ENCODE measurements around the gene TOP2B.

The TOP2B gene, protein sequence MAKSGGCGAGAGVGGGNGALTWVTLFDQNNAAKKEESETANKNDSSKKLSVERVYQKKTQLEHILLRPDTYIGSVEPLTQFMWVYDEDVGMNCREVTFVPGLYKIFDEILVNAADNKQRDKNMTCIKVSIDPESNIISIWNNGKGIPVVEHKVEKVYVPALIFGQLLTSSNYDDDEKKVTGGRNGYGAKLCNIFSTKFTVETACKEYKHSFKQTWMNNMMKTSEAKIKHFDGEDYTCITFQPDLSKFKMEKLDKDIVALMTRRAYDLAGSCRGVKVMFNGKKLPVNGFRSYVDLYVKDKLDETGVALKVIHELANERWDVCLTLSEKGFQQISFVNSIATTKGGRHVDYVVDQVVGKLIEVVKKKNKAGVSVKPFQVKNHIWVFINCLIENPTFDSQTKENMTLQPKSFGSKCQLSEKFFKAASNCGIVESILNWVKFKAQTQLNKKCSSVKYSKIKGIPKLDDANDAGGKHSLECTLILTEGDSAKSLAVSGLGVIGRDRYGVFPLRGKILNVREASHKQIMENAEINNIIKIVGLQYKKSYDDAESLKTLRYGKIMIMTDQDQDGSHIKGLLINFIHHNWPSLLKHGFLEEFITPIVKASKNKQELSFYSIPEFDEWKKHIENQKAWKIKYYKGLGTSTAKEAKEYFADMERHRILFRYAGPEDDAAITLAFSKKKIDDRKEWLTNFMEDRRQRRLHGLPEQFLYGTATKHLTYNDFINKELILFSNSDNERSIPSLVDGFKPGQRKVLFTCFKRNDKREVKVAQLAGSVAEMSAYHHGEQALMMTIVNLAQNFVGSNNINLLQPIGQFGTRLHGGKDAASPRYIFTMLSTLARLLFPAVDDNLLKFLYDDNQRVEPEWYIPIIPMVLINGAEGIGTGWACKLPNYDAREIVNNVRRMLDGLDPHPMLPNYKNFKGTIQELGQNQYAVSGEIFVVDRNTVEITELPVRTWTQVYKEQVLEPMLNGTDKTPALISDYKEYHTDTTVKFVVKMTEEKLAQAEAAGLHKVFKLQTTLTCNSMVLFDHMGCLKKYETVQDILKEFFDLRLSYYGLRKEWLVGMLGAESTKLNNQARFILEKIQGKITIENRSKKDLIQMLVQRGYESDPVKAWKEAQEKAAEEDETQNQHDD (N-terminal part only)

DNA sequence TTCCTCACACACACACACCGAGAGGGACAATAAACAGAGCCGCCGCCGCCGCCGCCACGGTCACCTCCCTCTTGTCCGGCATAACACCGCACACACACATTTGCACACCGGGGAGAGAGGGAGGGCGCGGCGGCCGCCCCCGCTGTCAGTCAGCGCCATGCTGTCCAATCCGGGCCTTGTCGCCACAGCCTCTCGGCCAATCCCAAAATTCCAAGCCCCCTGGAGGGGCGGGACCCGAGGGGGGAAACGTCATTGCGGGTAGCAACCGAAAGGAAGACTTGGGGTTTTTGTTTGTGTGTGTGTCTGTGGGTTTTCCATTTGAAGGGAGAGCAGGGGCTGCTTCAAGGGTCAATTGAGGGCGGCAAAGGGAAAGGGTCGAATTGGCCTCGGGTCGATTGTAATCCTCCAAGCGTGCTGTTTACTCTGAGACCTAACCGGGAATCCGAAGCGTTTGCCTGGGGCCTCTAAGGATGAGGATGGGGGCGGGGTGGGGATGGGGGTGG, at the start of gene TOP2B:
Gene TOP2B, minus strand, starts transcription at position 96 of the 503 bp plus-strand sequence. CDS start 610 bp downstream, outside the sequence.
- TF ChIP-seq, protein P1, sequence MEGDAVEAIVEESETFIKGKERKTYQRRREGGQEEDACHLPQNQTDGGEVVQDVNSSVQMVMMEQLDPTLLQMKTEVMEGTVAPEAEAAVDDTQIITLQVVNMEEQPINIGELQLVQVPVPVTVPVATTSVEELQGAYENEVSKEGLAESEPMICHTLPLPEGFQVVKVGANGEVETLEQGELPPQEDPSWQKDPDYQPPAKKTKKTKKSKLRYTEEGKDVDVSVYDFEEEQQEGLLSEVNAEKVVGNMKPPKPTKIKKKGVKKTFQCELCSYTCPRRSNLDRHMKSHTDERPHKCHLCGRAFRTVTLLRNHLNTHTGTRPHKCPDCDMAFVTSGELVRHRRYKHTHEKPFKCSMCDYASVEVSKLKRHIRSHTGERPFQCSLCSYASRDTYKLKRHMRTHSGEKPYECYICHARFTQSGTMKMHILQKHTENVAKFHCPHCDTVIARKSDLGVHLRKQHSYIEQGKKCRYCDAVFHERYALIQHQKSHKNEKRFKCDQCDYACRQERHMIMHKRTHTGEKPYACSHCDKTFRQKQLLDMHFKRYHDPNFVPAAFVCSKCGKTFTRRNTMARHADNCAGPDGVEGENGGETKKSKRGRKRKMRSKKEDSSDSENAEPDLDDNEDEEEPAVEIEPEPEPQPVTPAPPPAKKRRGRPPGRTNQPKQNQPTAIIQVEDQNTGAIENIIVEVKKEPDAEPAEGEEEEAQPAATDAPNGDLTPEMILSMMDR (conservative IDR thresholded peaks at IDR 0.05; ENCODE audit: low read length), result no peak
- DNase-seq (ENCODE audit: low read depth), result peak; percentile 95
- peak within 1 kb of the TSS; percentile 77 for H3K4me3 ChIP-seq (ENCODE audit: low read length)

DNA sequence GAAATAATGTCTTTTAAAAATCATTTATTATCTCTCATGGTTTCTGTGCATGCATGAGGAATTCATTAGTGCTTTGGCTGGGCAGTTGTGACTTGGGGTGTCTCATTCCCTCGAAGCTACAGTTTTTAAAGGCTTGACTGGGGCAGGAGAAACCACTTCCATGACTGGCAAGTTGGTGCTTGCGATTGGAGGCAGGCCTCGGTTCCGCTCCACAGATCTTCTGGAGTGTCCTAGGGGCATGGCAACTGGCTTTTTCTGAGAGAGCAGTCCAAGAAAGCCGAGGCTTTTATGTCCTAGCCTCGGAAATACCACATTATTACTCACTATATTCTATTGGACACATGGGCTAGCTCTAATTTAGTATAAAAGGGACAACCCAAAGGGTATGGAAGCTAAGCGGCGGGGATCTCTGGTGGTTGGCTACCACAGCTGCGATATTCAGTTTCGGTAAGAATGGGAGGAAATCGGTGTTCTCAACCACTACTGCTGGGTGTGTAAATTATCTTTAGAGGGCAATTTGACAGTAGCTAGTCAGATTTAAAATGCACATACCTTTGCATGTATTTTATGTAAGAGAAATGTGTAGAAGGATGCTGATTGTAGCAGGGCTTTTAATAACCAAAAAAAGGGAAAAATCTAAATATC, 48.8 kb upstream of the TOP2B start:
- H3K4me3 ChIP-seq (ENCODE audit: low read length), result no peak overlapping the region
- TF ChIP-seq, protein P1 (conservative IDR thresholded peaks at IDR 0.05; ENCODE audit: low read length), result no peak
- peak; percentile 3 for DNase-seq (ENCODE audit: low read depth)

DNA sequence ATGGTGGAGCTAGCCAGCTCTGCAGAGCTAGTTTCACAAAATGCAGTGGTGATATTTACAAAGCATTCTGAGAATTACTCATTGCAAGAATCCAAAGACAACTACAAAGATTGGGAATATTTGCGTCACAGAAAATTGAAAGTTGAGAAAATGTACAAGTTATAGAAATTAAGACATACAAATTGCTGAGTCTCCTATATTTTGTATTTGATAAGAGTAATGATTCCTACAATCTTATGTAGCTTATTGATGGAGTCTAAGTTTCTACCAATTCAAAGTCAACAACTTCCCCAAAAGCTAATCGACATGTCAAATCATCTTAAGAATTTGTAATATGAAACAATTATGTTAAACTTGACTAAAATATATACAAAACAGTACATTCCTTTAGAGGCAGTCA, 46.4 kb upstream of the TOP2B start:
- DNase-seq (ENCODE audit: low read depth), result no peak
- no peak overlapping the region for H3K4me3 ChIP-seq (ENCODE audit: low read length)
- TF ChIP-seq, protein P1 (conservative IDR thresholded peaks at IDR 0.05; ENCODE audit: low read length), result no peak

DNA sequence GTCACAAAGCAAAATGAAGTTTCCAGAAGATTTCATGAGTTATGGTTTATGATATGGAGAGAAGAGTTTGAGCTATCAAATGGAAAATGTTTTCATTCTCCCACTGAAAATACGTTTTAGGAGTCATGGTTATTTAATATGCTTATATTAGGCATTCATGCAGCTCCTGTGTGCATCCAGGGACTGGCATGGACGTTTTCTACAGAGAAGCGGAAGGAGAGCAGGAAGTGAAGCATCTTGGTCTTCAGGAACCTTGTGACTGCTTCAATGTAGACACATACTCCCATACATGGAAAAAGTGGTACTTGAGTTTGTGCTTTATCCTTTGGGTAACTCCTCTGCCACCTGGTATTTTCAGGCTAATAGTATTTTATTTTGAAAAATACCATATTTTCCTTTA, 43.3 kb upstream of the TOP2B start:
- no peak for DNase-seq (ENCODE audit: low read depth)
- TF ChIP-seq, protein P1 (conservative IDR thresholded peaks at IDR 0.05; ENCODE audit: low read length), result no peak
- no peak overlapping the region for H3K4me3 ChIP-seq (ENCODE audit: low read length)

DNA sequence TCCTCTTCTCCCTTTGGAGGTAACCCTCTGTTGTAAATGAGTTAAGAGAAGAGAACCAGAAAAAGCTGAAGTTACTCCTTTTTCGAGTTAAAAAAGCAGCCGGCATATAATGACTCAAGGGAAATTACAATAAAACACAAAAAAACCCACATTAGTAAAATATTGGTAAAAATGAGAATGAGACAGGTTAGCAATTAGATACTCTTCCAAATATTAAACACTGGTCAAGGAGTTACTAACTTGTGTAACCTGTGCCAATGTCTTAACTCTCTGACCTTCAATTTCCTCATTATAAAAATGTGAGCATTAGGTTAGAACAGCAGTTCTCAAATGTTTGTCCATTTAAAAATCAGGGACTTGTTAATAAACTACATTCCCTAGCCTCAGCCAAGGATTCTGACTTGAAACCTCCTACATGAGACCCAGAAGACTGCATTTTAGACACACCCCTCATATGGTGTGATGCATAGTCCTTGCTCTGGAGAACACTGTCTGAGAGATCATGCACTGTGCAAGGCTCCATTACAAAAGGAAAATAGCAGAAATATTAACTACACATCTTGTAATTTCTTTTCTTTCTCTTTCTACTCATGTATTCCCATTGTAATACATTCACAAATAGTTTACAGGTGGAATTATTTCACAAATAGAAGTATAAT, 42.7 kb upstream of the TOP2B start:
- H3K4me3 ChIP-seq (ENCODE audit: low read length), result no peak overlapping the region
- no peak for DNase-seq (ENCODE audit: low read depth)
- TF ChIP-seq, protein P1 (conservative IDR thresholded peaks at IDR 0.05; ENCODE audit: low read length), result no peak

DNA sequence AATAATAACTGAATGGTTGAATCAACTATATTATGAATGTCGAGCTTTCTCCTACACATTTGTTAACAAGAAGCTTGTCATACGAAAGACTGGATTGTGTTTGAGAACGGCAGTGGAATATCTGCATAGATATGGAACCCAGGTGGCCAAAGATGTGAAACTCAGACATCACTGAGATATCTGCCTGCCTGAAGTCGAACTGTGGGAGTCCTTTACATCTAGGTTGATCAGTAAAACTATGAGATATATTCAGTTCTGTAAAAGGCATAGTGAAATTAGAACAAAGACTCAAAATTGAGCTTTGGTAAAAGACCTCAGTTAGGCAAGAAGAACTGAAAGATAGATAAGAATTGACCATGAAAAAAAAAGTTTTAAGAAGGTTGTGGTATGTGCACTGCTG, 41.5 kb upstream of the TOP2B start:
- DNase-seq (ENCODE audit: low read depth), result no peak
- TF ChIP-seq, protein P1 (conservative IDR thresholded peaks at IDR 0.05; ENCODE audit: low read length), result no peak
- H3K4me3 ChIP-seq (ENCODE audit: low read length), result no peak overlapping the region
